ENCODE measurements around the gene HAP1. TPM values are rescaled to one million over a fixed set of nuclear protein-coding genes. Genes with fewer than 3 reads are reported as not detected.

The HAP1 gene
- total RNA-seq, 2 donors from 2014 or later = 0.42 to 0.73 TPM

DNA sequence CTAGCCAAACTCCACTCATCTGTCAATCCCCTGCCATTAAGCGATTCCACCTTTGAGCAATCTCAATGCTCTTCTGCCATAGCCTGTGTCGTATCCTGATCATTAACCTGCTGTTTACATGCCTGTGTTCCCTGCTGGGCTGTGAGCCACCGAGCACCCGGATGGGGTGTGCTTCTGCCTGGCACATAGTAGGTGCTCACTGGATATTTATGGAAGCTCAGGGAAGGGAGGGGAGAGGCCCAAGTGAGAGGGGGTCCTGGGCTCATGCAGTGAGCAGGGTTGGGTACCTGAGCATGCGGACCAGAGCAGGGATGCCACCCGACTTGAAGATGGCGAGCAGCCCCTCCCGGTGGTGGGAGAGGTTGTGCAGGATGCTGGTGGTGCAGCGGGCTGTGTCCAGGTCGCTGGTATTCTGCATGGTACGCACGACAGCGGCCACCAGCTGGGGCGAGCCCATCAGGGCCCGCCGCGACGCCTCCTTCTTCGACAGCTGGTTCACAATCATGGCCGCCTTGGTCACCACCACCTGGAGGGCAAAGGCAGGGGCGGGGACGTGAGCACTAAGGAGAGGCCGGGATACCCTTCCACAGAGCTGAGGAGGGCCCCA, 34.3 kb upstream of the HAP1 start:
- ATAC-seq (no peak), DNase-seq (no peak)
- intact Hi-C loops (cut with DNase I, micrococcal nuclease) = no loop called here

DNA sequence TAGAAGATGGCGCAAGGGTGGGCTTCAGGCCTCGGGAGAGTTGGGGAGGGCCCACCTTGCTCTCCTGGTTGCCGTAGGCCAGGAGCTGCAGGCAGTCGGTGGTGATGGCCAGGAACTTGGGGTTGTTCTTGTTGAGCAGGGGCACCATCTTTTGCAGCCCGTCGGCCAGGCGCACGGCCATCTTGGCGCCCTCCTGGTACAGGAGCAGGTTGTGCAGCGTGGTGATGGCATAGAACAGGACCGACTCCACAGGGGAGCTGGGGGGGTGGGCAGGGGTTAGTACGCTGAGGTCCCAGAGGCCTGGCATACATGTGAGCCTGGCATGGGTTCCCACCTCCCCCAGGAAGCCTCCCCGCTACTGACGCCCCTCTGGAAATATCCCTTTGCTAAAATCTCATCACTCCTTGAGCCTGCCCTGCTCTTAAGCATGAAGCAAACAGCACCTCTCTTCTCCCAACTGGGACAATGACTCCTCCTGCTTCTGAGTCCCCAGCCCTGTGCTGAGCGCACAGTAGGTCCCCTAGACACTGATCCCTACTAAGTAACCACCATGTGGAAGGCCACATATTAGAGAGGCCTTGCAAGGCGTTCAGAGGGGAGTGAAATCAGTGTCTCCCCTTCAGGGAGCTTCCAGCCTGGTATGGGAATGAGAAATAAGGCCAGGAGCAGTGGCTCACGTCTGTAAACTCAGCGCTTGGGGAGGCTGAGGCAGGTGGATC, 33.0 kb upstream of the HAP1 start:
- intact Hi-C loops (cut with DNase I, micrococcal nuclease) = no loop called here
- ATAC-seq (no peak), DNase-seq (no peak)

DNA sequence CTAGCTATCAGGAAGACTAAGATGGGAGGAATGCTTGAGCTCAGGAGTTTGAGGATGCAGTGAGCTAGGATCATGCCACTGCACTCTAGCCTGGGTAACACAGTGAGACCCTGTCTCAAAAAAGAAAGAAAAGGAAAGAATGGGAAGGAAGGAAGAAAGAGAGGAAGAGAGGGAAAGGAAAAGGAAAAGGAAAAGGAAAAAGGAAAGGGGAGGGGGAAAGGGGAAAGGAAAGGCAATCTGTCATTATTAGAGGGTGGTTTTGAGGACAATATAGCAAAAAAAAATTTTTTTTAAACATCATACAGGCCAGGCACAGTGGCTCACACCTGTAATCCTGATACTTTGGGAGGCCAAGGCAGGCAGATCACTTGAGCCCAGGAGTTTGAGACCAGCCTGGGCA, 31.7 kb upstream of the HAP1 start:
- ATAC-seq (no peak), DNase-seq (no peak)
- intact Hi-C loops (cut with DNase I, micrococcal nuclease) = no loop called here

DNA sequence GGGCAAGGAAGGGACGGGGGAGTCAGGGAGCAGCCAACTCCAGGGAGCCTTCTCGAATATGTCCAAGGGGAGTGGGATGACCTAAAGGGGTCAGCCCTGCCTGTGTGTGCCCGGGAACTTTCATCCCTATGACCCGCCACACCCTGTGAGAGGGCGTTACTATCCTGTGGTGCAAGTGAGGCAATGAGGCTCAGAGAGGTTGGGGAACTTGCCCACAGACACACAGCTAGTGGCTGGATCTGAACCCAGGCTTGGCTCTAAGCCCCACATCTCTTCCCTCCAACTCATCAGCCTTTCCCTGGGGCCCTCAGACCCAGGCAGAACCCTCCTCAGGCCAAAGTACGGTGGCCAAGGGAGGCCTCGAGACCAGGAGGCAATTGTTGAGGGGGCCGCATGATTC, 28.9 kb upstream of the HAP1 start:
- peak; percentile 16 for ATAC-seq
- intact Hi-C loops (cut with DNase I, micrococcal nuclease) = no loop called here

DNA sequence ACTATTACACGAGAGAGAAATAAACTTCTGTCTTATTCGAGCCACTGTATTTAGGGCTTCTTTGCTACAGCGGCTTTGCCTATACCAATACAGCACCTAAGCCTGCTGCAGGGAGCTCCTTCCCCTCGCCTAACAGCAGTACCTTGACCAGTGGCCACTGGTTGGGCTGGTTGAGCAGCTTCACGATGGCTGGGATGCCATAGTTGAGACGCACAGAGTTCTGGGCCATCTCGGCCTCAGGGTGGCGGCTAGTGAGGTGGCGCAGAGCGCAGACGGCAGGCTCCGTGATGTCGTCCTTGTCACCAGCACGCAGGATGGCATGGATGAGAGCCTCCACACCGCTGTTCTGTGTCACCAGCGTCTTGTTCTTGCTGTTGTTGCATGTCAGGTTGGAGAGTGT, 28.4 kb upstream of the HAP1 start:
- no peak for DNase-seq
- intact Hi-C loops (cut with DNase I, micrococcal nuclease) = no loop called here
- no peak for ATAC-seq

More for the DNA sequence above, 28.9 kb upstream of the HAP1 start:
- no peak for DNase-seq

DNA sequence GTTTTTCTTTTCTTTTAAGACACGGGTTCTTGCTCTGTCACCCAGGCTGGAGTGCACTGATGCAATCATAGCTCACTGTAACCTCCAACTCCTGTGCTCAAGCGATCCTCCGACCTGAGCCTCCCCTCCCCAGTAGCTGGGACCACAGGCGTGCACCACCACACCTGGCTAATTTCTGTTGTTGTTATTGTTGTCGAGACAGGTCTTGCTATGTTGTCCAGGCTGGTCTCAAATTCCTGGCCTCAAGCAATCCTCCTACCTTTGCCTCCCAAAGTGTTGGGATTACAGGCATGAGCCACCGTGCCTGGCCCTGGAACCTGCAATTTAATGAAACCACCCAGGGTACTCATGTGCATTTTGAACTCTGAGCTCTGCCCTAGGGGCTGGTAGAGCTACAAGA, 27.9 kb upstream of the HAP1 start:
- DNase-seq = no peak
- no peak for ATAC-seq
- intact Hi-C loops (cut with DNase I, micrococcal nuclease) = no loop called here

DNA sequence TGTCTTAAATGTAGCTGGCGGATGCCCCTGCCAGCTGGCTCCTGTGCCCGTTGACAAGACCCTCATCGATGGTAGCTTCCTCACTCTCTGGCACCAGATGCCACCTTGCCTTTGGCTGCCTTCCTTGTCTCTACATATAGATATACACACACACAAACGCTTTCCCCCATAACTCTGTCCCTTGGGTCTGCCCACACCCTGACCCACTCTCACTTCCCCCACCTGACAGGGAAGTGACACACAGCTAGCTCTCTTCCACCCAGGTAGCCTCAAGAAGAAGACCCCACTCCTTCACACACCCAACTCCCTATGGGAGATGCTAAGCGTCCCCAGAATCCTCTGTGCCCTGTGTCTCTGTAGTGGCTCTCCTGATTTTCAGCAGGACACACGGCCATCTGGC, 26.4 kb upstream of the HAP1 start:
- intact Hi-C loops (cut with DNase I, micrococcal nuclease) = no loop called here
- ATAC-seq (no peak), DNase-seq (no peak)

DNA sequence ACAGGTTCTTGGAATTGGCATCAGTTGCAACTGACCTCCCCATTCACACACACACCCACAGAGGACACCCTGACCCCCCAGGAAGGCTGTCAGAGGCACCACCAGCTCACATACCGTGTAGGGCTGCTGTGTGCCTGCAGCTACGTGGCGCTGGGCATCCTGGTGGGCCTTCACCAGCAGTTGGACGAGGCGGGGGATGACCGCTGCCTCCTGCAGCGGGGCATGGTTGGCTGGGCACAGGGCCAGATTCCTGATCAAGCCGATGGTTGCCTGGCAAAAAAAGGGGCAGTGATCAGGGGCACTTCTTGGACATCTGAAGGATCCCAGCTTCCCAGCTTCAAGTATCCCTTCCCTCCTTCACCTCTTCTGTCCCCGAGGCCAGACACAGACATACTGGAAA, 24.2 kb upstream of the HAP1 start:
- intact Hi-C loops (cut with DNase I, micrococcal nuclease) = loop anchor here in 1 of 2 donors (10.0 kb wide), 1 partner anchor 126 kb away; no protein-coding TSS in a partner anchor
- DNase-seq (no peak), ATAC-seq (no peak)

DNA sequence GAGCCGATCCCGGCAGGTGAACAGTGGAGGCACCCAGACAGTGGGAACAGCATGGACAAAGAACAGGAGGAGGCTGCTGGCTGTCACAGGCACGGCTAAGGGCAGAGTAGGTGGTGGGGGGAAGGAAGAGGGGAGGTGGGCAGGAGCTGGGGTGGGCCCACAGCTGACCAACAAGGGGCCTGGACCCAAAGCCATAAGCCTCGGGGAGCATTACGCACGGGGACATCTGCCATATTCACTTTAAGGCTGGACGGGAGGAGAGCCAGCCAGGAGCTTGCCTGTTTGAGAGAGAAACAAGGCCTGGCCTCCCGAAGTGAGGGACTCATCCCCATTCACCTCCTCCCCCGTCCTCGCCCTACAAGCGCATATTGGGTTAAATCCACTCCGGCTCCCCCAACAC, 19.6 kb upstream of the HAP1 start:
- no peak for ATAC-seq
- intact Hi-C loops (cut with DNase I, micrococcal nuclease) = loop anchor here in 1 of 2 donors (10.0 kb wide), 1 partner anchor 131 kb away; no protein-coding TSS in a partner anchor
- no peak for DNase-seq

DNA sequence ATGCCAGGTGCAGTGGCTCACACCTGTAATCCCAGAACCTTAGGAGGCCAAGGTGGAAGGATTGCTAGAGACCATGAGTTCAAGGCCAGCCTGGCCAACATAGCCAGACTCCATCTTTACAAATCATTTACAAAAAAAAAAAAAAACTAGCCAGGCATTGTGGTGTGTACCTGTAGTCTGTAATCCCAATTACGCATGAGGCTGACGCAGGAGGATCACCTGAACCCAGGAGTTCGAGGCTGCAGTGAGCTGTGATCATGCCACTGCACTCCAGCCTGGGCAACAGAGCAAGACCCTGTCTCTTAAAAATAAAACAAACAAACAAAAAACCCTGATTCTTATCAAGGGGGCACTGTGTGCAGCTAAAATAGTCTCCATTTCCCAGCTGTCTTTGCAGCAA, 16.8 kb upstream of the HAP1 start:
- ATAC-seq (peak; percentile 2), DNase-seq (no peak)
- intact Hi-C loops (cut with DNase I, micrococcal nuclease) = loop anchor here in 1 of 2 donors (10.0 kb wide), 1 partner anchor 134 kb away; no protein-coding TSS in a partner anchor

DNA sequence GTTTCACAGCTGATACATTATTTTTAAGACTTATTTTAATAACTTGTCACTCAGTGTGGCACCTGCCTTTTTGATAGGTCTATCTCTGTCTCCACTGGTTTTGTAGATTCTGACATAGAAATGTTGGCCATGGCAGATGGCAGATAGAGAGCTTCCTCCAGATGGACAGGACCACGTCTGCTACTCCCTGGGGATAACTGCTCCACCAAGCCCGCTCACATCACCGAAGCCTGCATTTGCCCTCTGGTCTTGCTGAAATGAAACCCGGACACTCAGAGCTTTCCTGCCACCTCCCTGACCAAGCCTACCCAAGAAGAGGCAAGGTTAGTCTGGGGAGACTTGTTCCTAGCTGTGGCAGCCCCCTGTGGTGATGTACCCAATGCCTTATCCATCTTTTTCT, 16.4 kb upstream of the HAP1 start:
- DNase-seq (no peak), ATAC-seq (peak; percentile 2)
- intact Hi-C loops (cut with DNase I, micrococcal nuclease) = loop anchor here in 1 of 2 donors (10.0 kb wide), 1 partner anchor 134 kb away; no protein-coding TSS in a partner anchor

DNA sequence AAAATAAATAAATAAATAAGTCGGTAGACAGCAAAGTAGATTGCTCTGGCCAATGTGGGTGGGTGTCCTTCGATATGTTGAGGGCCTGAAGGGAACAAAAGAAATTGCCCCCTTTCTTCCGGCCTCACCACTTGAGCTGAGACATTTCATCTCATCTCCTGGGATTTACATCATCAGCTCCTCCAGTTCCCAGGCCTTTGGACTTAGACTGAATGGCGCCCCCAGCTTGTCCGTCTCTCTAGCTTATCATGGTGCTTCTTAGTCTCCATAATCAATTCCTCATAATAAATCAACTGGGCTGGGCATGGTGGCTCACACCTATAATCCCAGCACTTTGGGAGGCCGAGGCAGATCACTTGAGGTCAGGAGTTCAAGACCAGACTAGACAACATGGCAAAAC, 13.8 kb upstream of the HAP1 start:
- intact Hi-C loops (cut with DNase I, micrococcal nuclease) = no loop called here
- no peak for DNase-seq
- ATAC-seq = no peak

DNA sequence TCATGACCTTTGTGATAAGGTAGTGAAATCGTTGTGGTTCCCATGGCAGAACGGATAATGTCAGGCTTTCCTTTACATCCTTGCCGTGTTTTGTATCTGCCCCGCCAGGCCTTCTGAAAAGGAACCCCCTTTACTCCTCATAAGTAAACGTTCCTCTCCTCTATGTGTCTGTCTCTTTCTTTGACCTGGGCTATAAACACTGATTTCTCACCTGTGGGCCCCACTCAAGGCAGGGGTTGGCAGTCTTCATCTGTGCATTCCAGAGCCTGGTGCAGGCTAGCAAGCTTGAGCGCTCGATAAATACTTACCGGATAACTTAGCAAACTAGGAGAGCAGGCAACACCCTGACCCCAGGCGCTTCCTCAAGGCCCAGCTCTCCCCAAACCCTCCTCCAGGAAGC, 7.3 kb upstream of the HAP1 start:
- DNase-seq (no peak), ATAC-seq (no peak)
- intact Hi-C loops (cut with DNase I, micrococcal nuclease) = no loop called here

DNA sequence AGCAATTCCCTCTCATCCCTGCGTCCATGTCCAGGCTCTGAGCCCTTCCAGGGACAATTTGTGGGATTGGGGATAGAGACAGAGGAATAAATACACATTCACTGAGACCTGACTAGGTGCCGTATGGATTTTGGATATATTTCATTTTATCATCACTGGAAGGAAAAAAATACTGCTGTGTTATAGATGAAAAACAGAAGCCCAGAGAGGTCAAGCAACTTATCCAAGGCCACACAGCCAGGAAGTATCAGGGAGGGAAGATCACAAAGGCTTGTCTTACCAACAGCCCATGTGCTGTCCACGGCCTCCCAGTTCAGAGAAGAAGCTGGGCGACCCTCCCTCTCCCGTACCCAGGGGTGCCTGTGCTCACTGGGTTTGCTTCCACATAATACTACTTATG, 6.1 kb upstream of the HAP1 start:
- no peak for DNase-seq
- no peak for ATAC-seq
- intact Hi-C loops (cut with DNase I, micrococcal nuclease) = no loop called here

DNA sequence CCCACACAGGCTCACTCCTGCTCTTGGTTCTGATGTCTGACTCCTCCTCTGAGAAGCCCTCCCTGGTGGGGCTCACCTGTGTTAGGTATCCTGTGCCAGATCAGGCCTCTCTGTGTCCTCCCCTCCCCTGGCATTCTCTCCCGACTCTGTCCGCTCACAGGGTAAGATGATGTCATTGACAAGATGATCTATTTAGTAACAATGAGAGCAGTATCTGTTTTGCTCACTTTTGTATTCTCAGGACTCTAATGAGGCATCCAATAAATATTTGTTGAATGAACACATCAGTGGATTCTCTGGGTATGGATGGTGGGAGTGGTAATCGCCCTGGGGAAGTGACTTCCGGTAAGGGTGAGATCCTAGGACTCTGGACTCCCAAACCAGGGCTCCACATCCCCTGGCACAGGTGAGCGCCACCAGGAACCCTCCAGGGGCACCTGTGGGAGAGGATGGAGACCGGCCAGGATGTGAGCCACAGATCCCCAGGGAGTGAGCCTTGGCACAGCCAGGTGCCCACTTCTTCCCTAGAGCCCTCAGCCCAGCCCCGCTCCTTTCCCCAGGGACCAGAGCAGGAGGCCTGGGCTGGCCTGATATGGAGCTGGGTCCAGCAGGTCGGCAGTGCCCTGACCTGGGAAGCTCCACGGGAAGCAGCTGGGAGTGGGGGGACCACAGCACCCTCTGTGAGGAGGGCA, 5.4 kb upstream of the HAP1 start:
- ATAC-seq (no peak), DNase-seq (no peak)
- intact Hi-C loops (cut with DNase I, micrococcal nuclease) = loop anchor here (2.0 to 10.0 kb wide), 2 partner anchors 61 to 65 kb away; no protein-coding TSS in a partner anchor

DNA sequence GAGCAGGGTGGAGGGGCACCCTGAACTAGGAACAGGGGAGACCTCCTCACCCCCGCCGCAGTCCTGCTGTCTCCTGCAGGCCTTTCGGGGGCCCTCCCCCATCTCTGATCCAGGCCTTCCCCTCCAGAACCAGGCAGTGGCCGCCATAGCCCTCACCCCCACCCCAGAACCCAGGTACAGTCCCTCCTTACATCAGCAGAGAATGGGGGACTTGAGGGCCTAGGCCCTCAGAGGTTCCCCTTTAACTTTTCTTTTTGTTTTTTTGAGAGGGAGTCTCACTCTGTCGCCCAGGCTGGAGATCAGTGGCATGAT, 4.3 kb upstream of the HAP1 start:
- intact Hi-C loops (cut with DNase I, micrococcal nuclease) = loop anchor here (2.0 to 10.0 kb wide), 2 partner anchors 62 to 66 kb away; no protein-coding TSS in a partner anchor
- DNase-seq (no peak), ATAC-seq (no peak)

DNA sequence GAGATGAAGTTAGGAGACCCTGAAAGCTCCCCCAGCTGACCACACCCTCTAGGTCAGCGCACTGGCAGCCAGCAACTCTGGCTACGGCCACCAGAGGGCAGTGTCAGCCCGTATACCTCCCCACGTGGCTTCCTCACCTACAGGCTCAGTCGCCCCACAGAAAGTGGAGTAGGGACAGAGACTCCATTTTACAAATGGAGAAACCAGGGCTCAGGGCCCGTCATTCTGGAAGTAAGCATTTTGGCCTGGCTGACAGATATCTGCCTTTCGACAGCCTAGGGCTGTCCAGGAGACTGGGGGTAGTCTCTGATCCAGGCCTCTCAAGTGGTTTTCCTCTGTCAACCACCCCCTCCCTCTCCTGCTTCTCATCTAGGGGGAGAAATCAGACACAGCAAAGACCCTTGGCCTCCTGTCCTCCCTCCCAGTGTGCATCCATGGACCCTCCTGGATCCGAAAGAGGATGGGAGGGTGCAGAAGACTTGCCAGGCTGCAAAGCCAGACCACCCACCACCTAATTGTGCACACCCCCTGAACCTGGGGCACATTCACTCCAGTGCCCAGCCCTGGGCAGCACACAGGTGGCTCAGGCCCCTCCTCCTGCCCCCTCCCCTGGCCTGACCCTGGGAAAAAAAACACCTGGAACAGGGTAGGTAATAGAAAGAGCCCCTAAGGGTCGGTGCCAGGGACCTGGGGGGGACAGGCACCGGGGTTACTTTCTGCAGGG, 3.8 kb upstream of the HAP1 start:
- intact Hi-C loops (cut with DNase I, micrococcal nuclease) = loop anchor here (2.0 to 10.0 kb wide), 2 partner anchors 63 to 67 kb away; no protein-coding TSS in a partner anchor
- ATAC-seq = peak; percentile 89
- DNase-seq = peak; percentile 59 to 87

DNA sequence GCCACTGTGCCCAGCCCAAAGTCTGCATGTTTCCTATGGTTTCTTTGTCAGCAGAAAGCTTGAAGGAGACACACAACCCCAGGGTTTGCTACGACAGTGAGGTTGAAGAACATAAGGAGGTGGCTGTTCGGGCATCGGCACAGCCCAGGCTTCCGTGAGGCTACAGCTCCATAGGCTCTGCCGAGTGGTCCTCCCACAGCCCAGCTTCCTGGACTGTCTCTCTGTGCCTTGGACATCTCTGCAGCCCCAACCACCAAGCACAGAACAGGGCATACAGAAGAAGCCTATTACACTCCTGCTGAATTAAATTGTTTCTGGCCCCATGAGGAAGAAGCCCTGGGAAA, 3.2 kb upstream of the HAP1 start:
- DNase-seq (no peak), ATAC-seq (peak; percentile 13)
- intact Hi-C loops (cut with DNase I, micrococcal nuclease) = loop anchor here (2.0 to 10.0 kb wide), 2 partner anchors 63 to 67 kb away; no protein-coding TSS in a partner anchor

DNA sequence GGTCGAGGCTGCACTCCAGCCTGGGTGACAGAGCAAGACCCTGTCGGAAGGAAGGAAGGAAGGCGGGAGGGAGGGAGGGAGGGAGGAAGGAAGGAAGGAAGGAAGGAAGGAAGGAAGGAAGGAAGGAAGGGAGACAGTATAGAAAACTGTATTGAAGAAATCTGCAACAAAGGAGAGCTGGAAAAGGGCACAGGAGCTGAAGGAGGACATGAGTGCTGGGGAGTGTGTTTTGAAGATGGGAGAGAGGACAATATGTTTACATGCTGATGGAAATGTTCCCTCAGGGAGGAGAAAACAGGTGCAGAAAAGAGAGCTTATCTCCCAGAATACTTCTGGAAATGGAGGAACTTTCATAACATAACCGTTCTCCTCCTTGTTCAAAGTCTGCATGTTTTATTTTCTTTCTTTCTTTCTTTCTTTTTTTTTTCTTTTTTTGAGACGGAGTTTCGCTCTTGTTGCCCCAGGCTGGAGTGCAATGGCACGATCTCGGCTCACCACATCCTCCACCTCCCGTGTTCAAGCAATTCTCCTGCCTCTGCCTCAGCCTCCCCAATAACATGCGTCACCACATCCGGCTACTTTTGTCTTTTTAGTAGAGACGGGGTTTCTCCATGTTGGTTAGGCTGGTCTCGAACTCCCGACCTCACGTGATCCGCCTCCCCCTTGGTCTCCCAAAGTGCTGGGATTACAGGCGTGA, 2.7 kb upstream of the HAP1 start:
- ATAC-seq = no peak
- intact Hi-C loops (cut with DNase I, micrococcal nuclease) = loop anchor here in 1 of 2 donors (10.0 kb wide), 1 partner anchor 68 kb away; no protein-coding TSS in a partner anchor
- DNase-seq = no peak
